ENCODE results near the gene RIMBP3C.
"Not testable (repeated sequence)": the region's sequence is repeated elsewhere in the genome, so short reads cannot be mapped to it uniquely, and the experiment has no call there.

RIMBP3C gene

GRCh38 chr22:21551361-21551760 is at the start of gene RIMBP3C:
RIMBP3C (minus strand) TSS chr22:21551461; CDS start chr22:21550976, 485 bp downstream.
- in situ Hi-C loops (cut with HindIII; ENCODE audit: low pct_ligation_motif_present, low sequenced_read_pairs); DNase-seq; H3K27ac ChIP-seq; H3K36me3 ChIP-seq (replicated peaks); H3K4me3 ChIP-seq (ENCODE audit: low read depth, low read length); H3K27me3 ChIP-seq (replicated peaks): not testable (repeated sequence)

GRCh38 chr22:21599053-21599893 is 48.0 kb upstream of the RIMBP3C start:
- no peak overlapping the region for H3K27ac ChIP-seq
- no peak for TF ChIP-seq CTCF (IDR thresholded peaks at IDR 0.05; ENCODE audit: low read depth, low read length, missing control alignments)
- no peak overlapping the region for H3K4me3 ChIP-seq (ENCODE audit: low read depth, low read length)
- DNase-seq = no peak
- no peaks in the 10 kb centered on the region for H3K27me3 ChIP-seq (replicated peaks)
- H3K36me3 ChIP-seq (replicated peaks) = peaks cover 42% of the 10 kb centered on the region
- in situ Hi-C loops (cut with HindIII; ENCODE audit: low pct_ligation_motif_present, low sequenced_read_pairs) = no loop called here

- in situ Hi-C loops (cut with HindIII; ENCODE audit: low pct_ligation_motif_present, low sequenced_read_pairs) = no loop called here
- Histone ChIP-seq H3K4me3 (ENCODE audit: low read depth, low read length) (no peak overlapping the region), H3K36me3 (replicated peaks) (peaks cover 51% of the 10 kb centered on the region), H3K27ac (no peak overlapping the region), H3K27me3 (replicated peaks) (no peaks in the 10 kb centered on the region)
- no peak for TF ChIP-seq CTCF (IDR thresholded peaks at IDR 0.05; ENCODE audit: low read depth, low read length, missing control alignments)
- no peak for DNase-seq
Observed at GRCh38 chr22:21598302-21598701, 47.0 kb upstream of the RIMBP3C start.

GRCh38 chr22:21596356-21597135 is 45.3 kb upstream of the RIMBP3C start:
- H3K4me3 ChIP-seq (ENCODE audit: low read depth, low read length); in situ Hi-C loops (cut with HindIII; ENCODE audit: low pct_ligation_motif_present, low sequenced_read_pairs); H3K27me3 ChIP-seq (replicated peaks); H3K27ac ChIP-seq; DNase-seq: not testable (repeated sequence)
- H3K36me3 ChIP-seq (replicated peaks) = peaks cover 52% of the 10 kb centered on the region

GRCh38 chr22:21594865-21595452 is 43.7 kb upstream of the RIMBP3C start:
- TF ChIP-seq CTCF (IDR thresholded peaks at IDR 0.05; ENCODE audit: low read depth, low read length, missing control alignments) = no peak
- DNase-seq = no peak
- in situ Hi-C loops (cut with HindIII; ENCODE audit: low pct_ligation_motif_present, low sequenced_read_pairs) = no loop called here
- H3K27me3 ChIP-seq (replicated peaks) = no peaks in the 10 kb centered on the region
- H3K36me3 ChIP-seq (replicated peaks) = peaks cover 48% of the 10 kb centered on the region
- H3K4me3 ChIP-seq (ENCODE audit: low read depth, low read length) = no peak overlapping the region
- no peak overlapping the region for H3K27ac ChIP-seq

GRCh38 chr22:21593406-21594232 is 42.4 kb upstream of the RIMBP3C start:
- Histone ChIP-seq H3K36me3 (replicated peaks) (peaks cover 48% of the 10 kb centered on the region), H3K27me3 (replicated peaks) (no peaks in the 10 kb centered on the region), H3K27ac (no peak overlapping the region), H3K4me3 (ENCODE audit: low read depth, low read length) (no peak overlapping the region)
- in situ Hi-C loops (cut with HindIII; ENCODE audit: low pct_ligation_motif_present, low sequenced_read_pairs) = no loop called here
- peak; percentile 66 for TF ChIP-seq CTCF (IDR thresholded peaks at IDR 0.05; ENCODE audit: low read depth, low read length, missing control alignments)
- DNase-seq = no peak

Measured in brain microvascular endothelial cell (primary cell).